H1 (cell line): ENCODE measurements around the gene CORIN. TPM values are rescaled to one million over a fixed set of nuclear protein-coding genes. Genes with fewer than 3 reads are reported as not detected.
A peak's percentile ranks its signal among the peaks of the same experiment; 100 is the strongest.

ENCODE experiments used
- ATF3 ChIP-seq: IDR thresholded peaks from 2 replicates; pipeline ENCODE4 v1.6.1; 2011; ENCODE audit warnings: low read depth, mild to moderate bottlenecking, low read length; ENCODE audit not compliant: insufficient read depth
- BACH1 ChIP-seq: IDR thresholded peaks from 2 replicates; pipeline ENCODE4 v1.6.1; 2012; ENCODE audit warnings: low read length, improper control_type of control experiment
- BRCA1 ChIP-seq: IDR thresholded peaks from 2 replicates; pipeline ENCODE4 v1.6.1; 2012; ENCODE audit warnings: low read depth, low read length, improper control_type of control experiment
- CHD1 ChIP-seq: IDR thresholded peaks from 2 replicates; pipeline ENCODE4 v1.6.1; 2012; ENCODE audit warnings: low read depth, low read length, improper control_type of control experiment
- HDAC2 ChIP-seq, 2 experiments: fragments of 300-600 bp in 1 of 2; sonication (generic) in 1 of 2; IDR thresholded peaks; 2 replicates each; pipeline ENCODE4 v1.6.1; 2011 to 2012; ENCODE audit warnings: low read depth in 2 of 2, low read length in 2 of 2, mild to moderate bottlenecking in 2 of 2, moderate library complexity in 2 of 2, borderline replicate concordance in 1 of 2, inconsistent platforms in 1 of 2
- PHF8 ChIP-seq: fragments of 200-600 bp; sonication (generic); conservative IDR thresholded peaks from 2 replicates; pipeline ENCODE4 v1.7.1; 2012; ENCODE audit warnings: low read depth, mild to moderate bottlenecking, inconsistent platforms, low read length, moderate library complexity
- POLR2AphosphoS5 ChIP-seq: IDR thresholded peaks from 2 replicates; pipeline ENCODE4 v1.6.1; 2011; ENCODE audit warnings: low read depth, low read length
- SP2 ChIP-seq: IDR thresholded peaks from 2 replicates; pipeline ENCODE4 v1.6.1; 2012; ENCODE audit warnings: mild to moderate bottlenecking, low read length, inconsistent platforms
- SRF ChIP-seq: IDR thresholded peaks from 2 replicates; pipeline ENCODE4 v1.6.1; 2011; ENCODE audit warnings: mild to moderate bottlenecking, low read depth, low read length, moderate library complexity
- TAF7 ChIP-seq: optimal IDR thresholded peaks from 2 replicates; pipeline ENCODE3; 2011; ENCODE audit warnings: low read depth, mild to moderate bottlenecking, inconsistent platforms, low read length, moderate library complexity, borderline replicate concordance
- polyA plus RNA-seq, 7 experiments: library from polyadenylated mRNA; depleted of rRNA in 3 of 7; stranded (reverse) in 5 of 7; unstranded in 2 of 7; fragments of >200 nt in 5 of 7; fragments of 200-250 nt in 2 of 7; gene quantifications; 1 replicate in 5 of 7; 2 replicates in 1 of 7; 4 replicates in 1 of 7; pipeline versions ENCODE4 v1.2.1 to v1.2.3, GENCODE V29; 2011 to 2013; ENCODE audit warnings: missing spikeins in 2 of 7, mixed read lengths in 2 of 7
- total RNA-seq: library from RNA; stranded (reverse); fragmentation: NEBNext Ultra II Directional; extraction: Animal tissue kit (Norgen Biotek cat#: 25700); gene quantifications from 2 replicates; pipeline ENCODE4 v1.2.1, GENCODE V29; 2021
- TF ChIP-seq, protein P1 (sequence below): IDR thresholded peaks from 2 replicates; pipeline ENCODE4 v1.6.1; 2012; ENCODE audit warnings: low read length, inconsistent platforms
- TF ChIP-seq, protein P2 (sequence below), 3 experiments: IDR thresholded peaks; 1 replicate in 2 of 3; 2 replicates in 1 of 3; pipeline versions ENCODE4 v1.5.1 to v1.6.1; 2011; ENCODE audit warnings: low read length in 3 of 3, mild to moderate bottlenecking in 3 of 3, inconsistent platforms in 2 of 3, low read depth in 1 of 3, moderate library complexity in 1 of 3; ENCODE audit not compliant: insufficient read depth in 1 of 3; ENCODE audit errors: control extremely low read depth in 1 of 3

CORIN gene
- total and polyA plus RNA-seq, 2 of the 8 experiments (the other 6 are each of a cell fraction or from before 2014, with no cell fraction given): 0.09 to 0.32 TPM

GRCh38 chr4:47686294-47686872 lies 151.5 kb downstream of the CORIN start (continued):
- TF ChIP-seq, protein P1, sequence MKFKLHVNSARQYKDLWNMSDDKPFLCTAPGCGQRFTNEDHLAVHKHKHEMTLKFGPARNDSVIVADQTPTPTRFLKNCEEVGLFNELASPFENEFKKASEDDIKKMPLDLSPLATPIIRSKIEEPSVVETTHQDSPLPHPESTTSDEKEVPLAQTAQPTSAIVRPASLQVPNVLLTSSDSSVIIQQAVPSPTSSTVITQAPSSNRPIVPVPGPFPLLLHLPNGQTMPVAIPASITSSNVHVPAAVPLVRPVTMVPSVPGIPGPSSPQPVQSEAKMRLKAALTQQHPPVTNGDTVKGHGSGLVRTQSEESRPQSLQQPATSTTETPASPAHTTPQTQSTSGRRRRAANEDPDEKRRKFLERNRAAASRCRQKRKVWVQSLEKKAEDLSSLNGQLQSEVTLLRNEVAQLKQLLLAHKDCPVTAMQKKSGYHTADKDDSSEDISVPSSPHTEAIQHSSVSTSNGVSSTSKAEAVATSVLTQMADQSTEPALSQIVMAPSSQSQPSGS: no peak
- TF ChIP-seq PHF8: no peak
- no peak for TF ChIP-seq SRF
- TF ChIP-seq HDAC2 (IDR thresholded peaks at IDR 0.05; ENCODE audit: borderline replicate concordance in 1 of 2, low read depth in 2 of 2, low read length in 2 of 2): peak in 1 of 2 experiments; percentile 85; a peak in 1 of 4 replicates
- TF ChIP-seq POLR2AphosphoS5: no peak
- no peak for TF ChIP-seq SP2
- TF ChIP-seq BRCA1: no peak
- TF ChIP-seq ATF3: 0 out of 2 replicates have a peak, but pooled peaks have one; percentile 23
- no peak for TF ChIP-seq TAF7
- no peak for TF ChIP-seq CHD1
- TF ChIP-seq, protein P2, sequence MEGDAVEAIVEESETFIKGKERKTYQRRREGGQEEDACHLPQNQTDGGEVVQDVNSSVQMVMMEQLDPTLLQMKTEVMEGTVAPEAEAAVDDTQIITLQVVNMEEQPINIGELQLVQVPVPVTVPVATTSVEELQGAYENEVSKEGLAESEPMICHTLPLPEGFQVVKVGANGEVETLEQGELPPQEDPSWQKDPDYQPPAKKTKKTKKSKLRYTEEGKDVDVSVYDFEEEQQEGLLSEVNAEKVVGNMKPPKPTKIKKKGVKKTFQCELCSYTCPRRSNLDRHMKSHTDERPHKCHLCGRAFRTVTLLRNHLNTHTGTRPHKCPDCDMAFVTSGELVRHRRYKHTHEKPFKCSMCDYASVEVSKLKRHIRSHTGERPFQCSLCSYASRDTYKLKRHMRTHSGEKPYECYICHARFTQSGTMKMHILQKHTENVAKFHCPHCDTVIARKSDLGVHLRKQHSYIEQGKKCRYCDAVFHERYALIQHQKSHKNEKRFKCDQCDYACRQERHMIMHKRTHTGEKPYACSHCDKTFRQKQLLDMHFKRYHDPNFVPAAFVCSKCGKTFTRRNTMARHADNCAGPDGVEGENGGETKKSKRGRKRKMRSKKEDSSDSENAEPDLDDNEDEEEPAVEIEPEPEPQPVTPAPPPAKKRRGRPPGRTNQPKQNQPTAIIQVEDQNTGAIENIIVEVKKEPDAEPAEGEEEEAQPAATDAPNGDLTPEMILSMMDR (IDR thresholded peaks at IDR 0.05; ENCODE audit: control extremely low read depth in 1 of 3, insufficient read depth in 1 of 3, low read depth in 1 of 3, low read length in 3 of 3): peak; percentile 83 to 84 (median 84)
- no peak for TF ChIP-seq BACH1
